NT2/D1 (cell line): ENCODE measurements around the gene TRABD.

Source experiments
- DNase-seq: peaks from one replicate; pipeline ENCODE4 v3.0.0-alpha.2; 2011; ENCODE audit warnings: low read depth, low spot score
- H3K27me3 ChIP-seq: 2 replicates; pipeline ENCODE4 v1.6.0; 2011; ENCODE audit warnings: mild to moderate bottlenecking; ENCODE audit not compliant: insufficient read length, insufficient read depth
- H3K36me3 ChIP-seq: 2 replicates; pipeline ENCODE4 v1.6.1; 2011; ENCODE audit warnings: mild to moderate bottlenecking, low read length, mixed read lengths; ENCODE audit not compliant: insufficient read depth, insufficient read length
- H3K4me1 ChIP-seq: 2 replicates; pipeline ENCODE4 v1.5.1; 2011; ENCODE audit not compliant: insufficient read depth, insufficient read length
- H3K4me3 ChIP-seq: 2 replicates; pipeline ENCODE4 v1.5.1; 2011; ENCODE audit warnings: low read depth; ENCODE audit not compliant: insufficient read length
- H3K9ac ChIP-seq: 2 replicates; pipeline ENCODE4 v1.6.0; 2011; ENCODE audit warnings: low read depth; ENCODE audit not compliant: insufficient read length
- H3K9me3 ChIP-seq: 2 replicates; pipeline ENCODE4 v1.5.1; 2011; ENCODE audit warnings: mild to moderate bottlenecking, low read length; ENCODE audit not compliant: insufficient read depth
- SUZ12 ChIP-seq: IDR thresholded peaks from 2 replicates; pipeline ENCODE4 v1.6.1; 2011; ENCODE audit not compliant: insufficient read length, insufficient read depth; ENCODE audit errors: extremely low read depth
- YY1 ChIP-seq: IDR thresholded peaks from 2 replicates; pipeline ENCODE4 v1.6.1; 2011; ENCODE audit not compliant: insufficient read length, insufficient read depth
- ZNF274 ChIP-seq: IDR thresholded peaks from 2 replicates; pipeline ENCODE4 v1.6.1; 2011; ENCODE audit warnings: mild to moderate bottlenecking, low read depth, low read length

Gene TRABD

DNA sequence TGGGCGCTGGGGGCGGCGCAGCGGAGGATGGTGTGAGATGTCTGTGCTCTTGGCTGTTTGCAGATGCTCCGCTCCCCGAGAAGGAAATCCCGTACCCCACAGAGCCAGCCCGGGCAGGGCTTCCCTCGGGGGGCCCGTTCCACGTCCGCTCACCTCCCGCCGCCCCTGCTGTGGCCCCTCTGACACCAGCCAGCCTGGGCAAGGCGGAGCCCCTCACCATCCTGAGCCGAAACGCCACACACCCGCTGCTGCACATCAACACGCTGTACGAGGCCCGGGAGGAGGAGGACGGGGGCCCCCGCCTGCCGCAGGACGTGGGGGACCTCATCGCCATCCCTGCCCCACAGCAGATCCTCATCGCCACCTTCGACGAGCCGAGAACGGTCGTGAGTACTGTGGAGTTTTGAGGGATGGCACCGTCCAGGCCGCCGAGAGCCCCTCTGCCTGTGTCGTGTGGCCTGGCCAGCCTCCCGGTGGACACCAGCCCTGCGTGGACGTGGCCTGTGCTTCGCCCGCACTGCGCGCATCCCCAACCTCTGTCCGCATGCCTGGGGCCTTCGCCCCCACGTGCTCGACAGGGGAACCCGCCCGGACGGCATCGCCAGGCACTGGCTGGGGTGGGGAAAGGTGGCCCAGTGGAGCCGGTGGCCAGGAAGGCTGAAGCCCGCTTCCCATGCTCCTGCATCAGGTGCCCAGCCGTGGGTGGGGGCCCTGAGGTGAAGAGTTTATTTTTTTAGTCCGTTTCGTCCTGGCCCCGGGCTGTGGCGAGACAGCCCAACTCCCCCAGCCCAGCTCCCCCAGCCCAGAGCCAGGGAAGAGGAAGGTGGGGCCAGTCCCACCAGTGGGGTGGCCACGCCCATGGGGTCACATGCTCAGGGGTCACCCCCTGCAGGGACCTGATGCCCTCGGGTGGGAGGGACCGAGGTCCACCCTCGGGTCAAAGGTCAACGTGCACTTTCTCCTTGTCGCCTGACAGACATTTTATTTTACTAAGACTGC lies 6.5 kb upstream of the TRABD start:
- TF ChIP-seq SUZ12 (no peak), ZNF274 (no peak), YY1 (no peak)
- Histone ChIP-seq H3K4me3 (no peak overlapping the region), H3K36me3 (no peaks in the 10 kb centered on the region), H3K4me1 (peaks cover 10% of the 10 kb centered on the region), H3K9ac (no peak overlapping the region), H3K27me3 (no peaks in the 10 kb centered on the region), H3K9me3 (no peaks in the 10 kb centered on the region)
- no peak for DNase-seq

DNA sequence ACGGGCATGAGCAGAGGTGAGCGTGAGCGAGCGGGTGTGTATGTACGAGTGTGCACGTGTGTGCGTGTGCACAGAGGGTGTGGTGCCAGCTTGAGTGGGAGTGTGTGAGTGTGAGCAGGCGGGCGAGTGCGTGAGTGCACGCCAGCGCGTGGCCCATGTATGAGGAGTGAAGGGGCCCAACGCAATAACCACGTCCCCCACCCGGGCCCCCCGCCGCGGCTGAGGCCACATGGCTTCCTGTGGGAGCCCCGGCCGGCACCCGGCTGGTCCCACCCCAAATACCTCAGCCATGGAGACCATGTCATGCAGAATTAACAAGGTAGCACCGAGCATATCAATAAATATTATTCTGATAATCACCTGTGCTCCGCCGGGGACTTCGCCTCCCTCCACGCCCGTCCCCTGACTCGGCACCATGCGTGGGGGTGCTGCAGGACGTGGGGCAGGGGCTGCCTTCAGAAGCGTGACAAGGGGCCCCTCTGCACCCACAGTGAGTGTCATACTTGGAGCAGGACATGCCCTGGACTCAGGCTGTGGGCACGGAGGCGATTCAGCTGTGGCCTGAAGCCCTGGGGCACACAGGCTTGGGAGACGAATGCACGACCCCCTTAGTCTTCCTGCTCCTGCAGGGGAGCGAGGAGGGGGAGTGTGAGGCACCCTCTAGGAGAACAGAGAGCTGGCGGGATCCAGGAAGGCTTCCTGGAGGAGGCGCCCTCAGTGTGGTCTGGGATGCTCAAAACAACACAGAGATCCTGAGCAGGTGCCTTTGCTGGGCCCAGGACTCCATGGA lies 5.6 kb upstream of the TRABD start:
- no peak for TF ChIP-seq YY1
- no peak for TF ChIP-seq ZNF274
- no peak for TF ChIP-seq SUZ12
- peaks cover 11% of the 10 kb centered on the region for H3K4me1 ChIP-seq
- no peaks in the 10 kb centered on the region for H3K36me3 ChIP-seq
- no peak for DNase-seq
- H3K9me3 ChIP-seq, result no peaks in the 10 kb centered on the region
- H3K27me3 ChIP-seq, result no peaks in the 10 kb centered on the region
- no peak overlapping the region for H3K9ac ChIP-seq
- H3K4me3 ChIP-seq, result no peak overlapping the region

DNA sequence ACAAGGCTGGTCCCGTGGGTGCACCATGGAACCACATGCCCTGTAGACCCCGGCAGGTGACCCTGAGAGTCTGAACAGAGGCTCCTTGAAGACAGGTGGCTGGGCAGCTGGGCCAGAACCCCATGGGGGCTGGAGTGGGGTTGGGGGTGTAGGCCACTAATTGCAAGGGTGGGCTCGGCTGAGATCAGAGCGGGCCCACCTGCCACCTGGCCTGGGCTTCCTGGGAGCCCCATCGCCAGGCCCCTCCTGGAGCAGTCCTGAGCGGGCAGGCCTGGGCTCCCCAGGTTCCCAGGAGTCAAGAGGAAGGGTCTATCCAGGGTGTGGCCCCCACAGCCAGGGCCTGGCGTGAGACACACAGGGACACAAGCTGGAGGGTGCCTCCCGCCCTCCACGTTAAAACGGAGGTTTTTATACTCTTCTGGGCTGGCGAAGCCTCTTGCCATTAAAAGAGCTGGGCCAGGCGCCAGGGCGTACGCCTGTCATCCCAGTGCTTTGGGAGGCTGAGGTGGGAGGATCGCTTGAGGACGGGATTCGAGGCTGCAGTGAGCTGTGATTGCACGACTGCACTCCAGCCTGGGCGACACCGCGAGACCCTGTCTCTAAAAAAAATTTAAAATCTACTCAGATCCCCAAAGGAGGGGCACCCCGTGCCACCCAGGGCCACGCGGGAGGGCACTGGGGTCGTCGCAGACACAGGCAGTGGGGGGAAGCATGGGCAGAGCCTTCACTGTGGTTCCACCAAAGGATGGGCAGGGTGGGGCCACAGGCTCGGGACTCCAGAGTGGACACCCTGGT lies 4.8 kb upstream of the TRABD start:
- no peak overlapping the region for H3K4me3 ChIP-seq
- H3K4me1 ChIP-seq, result peaks cover 11% of the 10 kb centered on the region
- H3K36me3 ChIP-seq, result no peaks in the 10 kb centered on the region
- TF ChIP-seq YY1, result no peak
- TF ChIP-seq SUZ12, result no peak
- no peak for TF ChIP-seq ZNF274
- H3K9me3 ChIP-seq, result no peaks in the 10 kb centered on the region
- H3K9ac ChIP-seq, result no peak overlapping the region
- H3K27me3 ChIP-seq, result no peaks in the 10 kb centered on the region
- DNase-seq, result no peak

- Histone ChIP-seq H3K4me1 (peaks cover 13% of the 10 kb centered on the region), H3K9ac (no peak overlapping the region)
Observed at GRCh38 chr22:50182176-50183081, 3.3 kb upstream of the TRABD start.

GRCh38 chr22:50183141-50183971 lies 2.4 kb upstream of the TRABD start:
- Histone ChIP-seq H3K9me3 (no peaks in the 10 kb centered on the region), H3K27me3 (no peaks in the 10 kb centered on the region), H3K4me1 (peaks cover 14% of the 10 kb centered on the region), H3K4me3 (no peak overlapping the region), H3K9ac (no peak overlapping the region), H3K36me3 (peaks cover 2% of the 10 kb centered on the region)
- no peak for DNase-seq
- TF ChIP-seq ZNF274, result no peak
- no peak for TF ChIP-seq YY1
- no peak for TF ChIP-seq SUZ12

More at GRCh38 chr22:50182176-50183081, 3.3 kb upstream of the TRABD start:
- H3K4me3 ChIP-seq, result no peak overlapping the region
- H3K9me3 ChIP-seq, result no peaks in the 10 kb centered on the region
- no peak for DNase-seq
- no peak for TF ChIP-seq ZNF274
- TF ChIP-seq YY1, result no peak
- no peak for TF ChIP-seq SUZ12
- no peaks in the 10 kb centered on the region for H3K27me3 ChIP-seq
- no peaks in the 10 kb centered on the region for H3K36me3 ChIP-seq
